Left ventricle myocardium superior (tissue), 1 donor: ENCODE measurements around the gene LAMTOR5. TPM values are rescaled to one million over a fixed set of nuclear protein-coding genes. Genes with fewer than 3 reads are reported as not detected.

Experiments
- total RNA-seq: library from RNA; stranded (reverse); fragmentation: NEBNext Ultra II Directional; extraction: Animal tissue kit (Norgen Biotek cat#: 25700); gene quantifications from one replicate; pipeline ENCODE4 v1.2.1, GENCODE V29; 2021
- donor health status: DM: no; HTN: yes; CAD: no; lungs with severe emphysema.

Gene LAMTOR5
- total RNA-seq, 1 donor from 2014 or later = 265 TPM

Other genes starting within 250 kb of the LAMTOR5 start
- 4.7 TPM for gene KCNC4, start 197.4 kb downstream of the LAMTOR5 start, total RNA-seq
- gene RBM15, start 68.3 kb downstream of the LAMTOR5 start, total RNA-seq = 14.1 TPM
- gene SLC16A4, start 16.7 kb downstream of the LAMTOR5 start, total RNA-seq = 2.1 TPM
- gene PROK1, start 43.5 kb upstream of the LAMTOR5 start, total RNA-seq = not detected
- not detected for gene KCNA10, start 111.5 kb upstream of the LAMTOR5 start, total RNA-seq
- gene KCNA2, start 198.7 kb upstream of the LAMTOR5 start, total RNA-seq = 0.64 TPM